ENCODE results near the gene ZNF488.

ZNF488 gene

DNA sequence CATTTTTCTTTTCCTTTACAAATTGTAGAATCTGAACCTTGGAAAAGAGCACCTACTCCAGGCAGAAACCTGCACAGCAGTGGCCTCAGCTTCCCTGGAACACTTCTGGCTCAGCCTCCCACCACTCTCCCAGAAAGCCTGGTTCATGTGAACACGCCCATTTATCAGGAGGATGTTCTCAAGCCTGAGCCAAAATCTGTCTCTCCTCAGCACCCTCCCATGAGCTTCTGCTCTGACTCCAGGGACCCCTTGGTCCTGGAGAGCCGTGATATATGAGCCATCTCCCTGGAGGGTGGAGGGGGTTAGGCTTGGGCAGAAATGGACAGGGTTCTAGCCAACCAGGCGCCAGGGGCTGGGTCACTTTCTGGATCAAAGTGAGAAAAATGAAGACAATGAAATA is 51.7 kb downstream of the ZNF488 start:
- DNase-seq = no peak

DNA sequence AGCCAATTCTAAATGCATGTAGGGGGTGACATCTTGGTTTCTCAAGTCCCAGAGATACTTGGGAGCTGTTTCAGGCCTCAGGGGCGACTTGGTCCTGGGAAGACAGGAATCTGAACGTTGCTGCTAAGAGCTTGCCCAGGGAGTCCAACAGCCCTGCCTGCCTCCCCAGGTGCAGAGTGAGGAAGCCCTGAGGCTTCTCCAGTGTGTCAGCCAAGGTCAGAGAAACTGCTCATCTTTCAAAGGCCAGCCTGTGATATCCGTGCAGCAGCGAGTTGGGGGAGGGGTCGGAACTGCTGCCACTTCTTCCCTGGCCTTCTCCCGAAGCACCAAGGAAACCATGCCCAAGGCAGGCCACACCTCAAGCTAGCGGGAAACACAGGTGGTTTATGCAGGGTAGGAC is 52.1 kb downstream of the ZNF488 start:
- DNase-seq = no peak

DNA sequence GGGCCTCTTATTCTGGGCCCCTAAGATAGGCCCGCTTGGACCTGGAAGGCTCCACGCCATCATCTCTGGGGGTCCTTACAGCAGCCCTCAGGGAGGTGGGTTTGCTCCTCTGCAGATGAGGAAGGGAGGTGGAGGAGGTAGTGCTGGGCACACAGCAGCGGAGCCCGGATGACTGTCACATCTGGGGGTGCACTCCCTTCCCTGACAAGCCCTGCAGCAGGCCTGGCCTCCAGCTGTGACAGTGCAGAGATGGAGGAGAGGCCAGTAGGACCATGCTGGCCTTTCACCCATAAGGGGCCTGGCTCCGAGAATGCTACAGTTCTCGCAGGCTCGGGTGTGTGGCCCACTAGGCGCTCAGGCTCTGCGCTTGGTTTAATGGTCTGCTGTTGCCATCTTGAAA is 52.6 kb downstream of the ZNF488 start:
- DNase-seq = no peak

DNA sequence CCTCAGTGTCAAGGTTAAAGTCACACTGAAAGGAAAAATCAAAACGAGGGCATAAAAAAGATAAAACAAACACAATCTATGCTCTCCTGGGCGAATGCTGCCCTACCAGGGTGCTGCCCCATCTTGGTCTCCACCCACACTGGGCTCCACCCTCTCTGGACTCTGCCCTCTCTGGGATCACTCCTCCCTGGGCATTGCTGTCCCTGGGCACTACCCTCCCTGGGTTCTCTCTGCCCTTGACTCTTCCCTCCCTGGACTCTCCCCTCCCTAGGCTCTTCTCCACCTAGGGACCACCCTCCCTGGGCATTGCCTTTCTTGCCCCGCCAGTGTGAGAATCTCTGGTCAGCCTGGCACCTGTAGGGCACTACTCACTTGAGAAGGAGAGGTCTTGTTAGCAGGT is 53.3 kb downstream of the ZNF488 start:
- DNase-seq = no peak

DNA sequence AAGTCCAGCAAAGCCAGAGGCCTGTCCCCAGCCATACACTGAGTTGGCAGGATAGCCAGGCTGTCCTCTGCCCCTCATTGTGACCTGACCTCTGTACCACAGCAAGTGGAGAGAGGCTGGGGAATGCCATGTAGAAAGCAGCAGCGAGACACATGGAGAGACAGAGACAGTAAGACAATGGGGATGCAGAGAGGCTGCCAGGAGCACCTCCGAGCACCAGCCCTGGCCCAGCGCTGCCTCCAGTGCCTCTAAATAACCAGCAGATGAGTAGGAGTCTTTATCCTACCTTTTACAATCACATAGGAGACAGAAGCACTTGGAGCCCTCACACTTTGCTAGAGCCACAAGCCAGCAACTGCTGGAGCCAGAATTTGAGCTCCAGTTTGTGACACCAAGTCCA is 53.7 kb downstream of the ZNF488 start:
- DNase-seq = no peak

DNA sequence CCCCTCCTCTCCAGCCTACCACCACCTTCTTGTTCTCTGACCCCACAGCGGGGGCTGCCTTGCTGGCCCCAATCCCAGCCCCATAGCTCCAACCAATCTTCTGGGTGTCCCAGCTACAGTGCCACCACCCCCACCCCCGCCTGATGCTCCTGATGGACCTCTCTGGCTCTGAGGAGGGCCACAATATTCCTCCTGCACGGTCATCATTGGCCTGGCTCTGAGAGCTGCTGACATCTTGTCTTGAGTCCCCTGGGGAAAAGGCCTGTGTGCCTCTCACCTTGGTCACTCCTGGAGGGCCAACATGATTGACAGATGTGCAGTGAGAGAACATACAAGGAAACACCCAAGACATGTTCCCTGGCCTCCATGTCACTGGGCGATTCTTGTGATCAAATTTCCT is 54.2 kb downstream of the ZNF488 start:
- no peak for DNase-seq

DNA sequence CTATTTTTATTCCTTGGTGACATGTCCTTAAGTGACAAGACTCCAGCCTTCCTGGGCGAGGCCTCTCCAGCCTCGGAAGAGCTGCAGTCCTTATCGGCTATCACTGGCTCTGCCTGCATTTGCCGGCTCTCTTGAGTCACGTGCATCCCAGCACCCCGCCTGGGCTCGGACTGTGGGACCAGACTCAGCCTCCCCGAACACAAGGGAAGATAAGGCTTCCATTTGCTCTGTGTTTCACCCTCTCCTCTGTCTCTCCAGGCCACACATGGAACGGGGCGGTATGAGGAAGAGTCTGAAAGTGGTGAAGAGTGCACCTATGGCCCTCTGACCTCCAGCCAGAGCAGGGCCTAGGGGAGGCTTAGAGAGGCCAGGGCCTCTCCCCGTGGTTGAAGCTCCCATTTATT is 57.2 kb downstream of the ZNF488 start:
- no peak for DNase-seq

DNA sequence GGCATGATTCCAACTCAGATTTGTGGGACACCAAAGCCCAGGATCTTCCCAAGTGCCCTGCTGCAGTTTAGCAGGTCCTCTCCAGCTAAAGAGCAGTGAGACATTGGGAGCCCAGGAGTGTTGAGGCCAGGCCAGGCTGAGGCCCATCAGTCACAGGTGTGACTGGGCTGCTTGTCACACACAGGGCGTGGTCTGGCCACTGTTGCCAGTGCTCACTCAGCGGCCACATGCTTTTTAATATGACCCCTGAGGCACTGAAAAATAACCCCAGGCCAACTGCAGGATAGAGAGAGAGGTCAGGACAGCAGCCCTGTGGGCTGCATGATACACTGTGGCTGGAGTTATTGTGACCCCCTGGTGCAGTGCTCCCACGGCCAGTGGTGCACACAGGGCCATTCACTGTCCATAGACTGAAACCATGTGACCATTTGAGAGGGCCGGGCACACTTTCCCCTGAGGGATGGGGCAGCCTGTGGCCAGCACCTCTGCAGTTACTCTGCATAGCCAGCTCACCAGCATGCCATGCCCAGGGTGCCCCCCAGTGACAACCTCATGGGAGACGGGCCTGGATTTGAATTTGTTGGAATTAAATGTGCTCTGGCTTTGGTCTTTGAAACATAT is 57.7 kb downstream of the ZNF488 start:
- no peak for DNase-seq

DNA sequence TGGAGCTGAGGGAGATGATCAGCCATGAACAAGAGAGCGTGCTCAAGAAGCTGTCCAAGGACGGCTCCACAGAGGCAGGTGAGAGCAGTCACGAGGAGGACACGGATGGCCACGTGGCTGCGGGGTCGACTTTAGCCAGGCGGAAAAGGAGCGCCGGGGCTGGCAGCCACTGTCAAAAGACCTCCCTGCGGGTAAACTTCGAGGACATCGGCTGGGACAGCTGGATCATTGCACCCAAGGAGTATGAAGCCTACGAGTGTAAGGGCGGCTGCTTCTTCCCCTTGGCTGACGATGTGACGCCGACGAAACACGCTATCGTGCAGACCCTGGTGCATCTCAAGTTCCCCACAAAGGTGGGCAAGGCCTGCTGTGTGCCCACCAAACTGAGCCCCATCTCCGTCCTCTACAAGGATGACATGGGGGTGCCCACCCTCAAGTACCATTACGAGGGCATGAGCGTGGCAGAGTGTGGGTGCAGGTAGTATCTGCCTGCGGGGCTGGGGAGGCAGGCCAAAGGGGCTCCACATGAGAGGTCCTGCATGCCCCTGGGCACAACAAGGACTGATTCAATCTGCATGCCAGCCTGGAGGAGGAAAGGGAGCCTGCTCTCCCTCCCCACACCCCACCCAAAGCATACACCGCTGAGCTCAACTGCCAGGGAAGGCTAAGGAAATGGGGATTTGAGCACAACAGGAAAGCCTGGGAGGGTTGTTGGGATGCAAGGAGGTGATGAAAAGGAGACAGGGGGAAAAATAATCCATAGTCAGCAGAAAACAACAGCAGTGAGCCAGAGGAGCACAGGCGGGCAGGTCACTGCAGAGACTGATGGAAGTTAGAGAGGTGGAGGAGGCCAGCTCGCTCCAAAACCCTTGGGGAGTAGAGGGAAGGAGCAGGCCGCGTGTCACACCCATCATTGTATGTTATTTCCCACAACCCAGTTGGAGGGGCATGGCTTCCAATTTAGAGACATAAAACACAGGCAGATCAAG is 58.5 kb downstream of the ZNF488 start:
- DNase-seq = no peak

DNA sequence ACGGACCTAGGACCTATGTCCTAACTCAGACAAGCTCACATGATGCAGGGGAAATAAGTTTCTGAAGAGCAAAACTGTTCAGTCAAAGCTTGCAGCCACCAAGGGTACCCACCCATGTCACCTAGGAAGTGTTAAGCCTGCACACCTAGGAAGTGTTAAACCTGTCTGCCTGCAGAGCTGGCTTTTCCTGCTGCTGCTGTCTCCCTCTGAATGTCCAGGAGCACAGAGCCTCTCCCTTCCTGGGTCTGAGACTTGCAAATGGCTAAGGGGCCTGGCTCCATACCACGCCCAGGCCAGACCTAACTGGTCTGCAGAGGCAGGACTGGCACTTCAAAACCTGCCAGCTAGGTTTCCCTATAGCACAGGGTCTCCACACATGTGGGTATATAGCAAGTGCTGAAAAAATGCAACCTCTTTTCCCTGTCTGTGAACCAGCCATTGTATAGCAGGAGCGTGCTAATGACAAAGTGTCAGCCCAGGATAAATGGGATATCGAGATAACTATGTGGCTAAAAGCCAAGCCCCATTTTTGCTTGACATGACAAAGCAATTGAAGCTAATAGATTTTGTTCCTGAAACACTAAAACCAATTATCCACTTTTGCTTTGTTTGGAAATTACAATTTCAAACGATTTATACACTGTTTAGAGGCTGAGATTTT is 60.3 kb downstream of the ZNF488 start:
- no peak for DNase-seq

DNA sequence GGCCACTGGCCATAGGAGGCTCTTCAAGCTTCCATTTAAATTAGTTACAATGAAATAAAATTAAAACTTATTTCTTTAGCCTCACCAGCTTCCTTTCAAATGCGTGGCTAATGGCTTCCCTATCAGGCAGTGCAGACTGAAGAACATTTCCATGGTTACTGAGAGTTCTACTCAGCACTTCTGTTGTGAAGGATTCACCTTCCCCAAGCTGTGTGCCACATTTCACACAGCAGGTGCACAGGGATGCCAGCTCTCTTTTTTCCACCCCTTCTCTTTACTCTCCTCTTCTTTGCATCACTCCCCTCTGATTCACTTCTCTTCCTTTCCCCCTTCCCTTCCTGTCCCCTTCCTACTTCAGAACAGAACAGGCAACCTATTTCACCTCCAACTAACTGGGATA is 61.0 kb downstream of the ZNF488 start:
- DNase-seq = peak in 3 of 56 donors; percentile 11 to 32 (median 13)

DNA sequence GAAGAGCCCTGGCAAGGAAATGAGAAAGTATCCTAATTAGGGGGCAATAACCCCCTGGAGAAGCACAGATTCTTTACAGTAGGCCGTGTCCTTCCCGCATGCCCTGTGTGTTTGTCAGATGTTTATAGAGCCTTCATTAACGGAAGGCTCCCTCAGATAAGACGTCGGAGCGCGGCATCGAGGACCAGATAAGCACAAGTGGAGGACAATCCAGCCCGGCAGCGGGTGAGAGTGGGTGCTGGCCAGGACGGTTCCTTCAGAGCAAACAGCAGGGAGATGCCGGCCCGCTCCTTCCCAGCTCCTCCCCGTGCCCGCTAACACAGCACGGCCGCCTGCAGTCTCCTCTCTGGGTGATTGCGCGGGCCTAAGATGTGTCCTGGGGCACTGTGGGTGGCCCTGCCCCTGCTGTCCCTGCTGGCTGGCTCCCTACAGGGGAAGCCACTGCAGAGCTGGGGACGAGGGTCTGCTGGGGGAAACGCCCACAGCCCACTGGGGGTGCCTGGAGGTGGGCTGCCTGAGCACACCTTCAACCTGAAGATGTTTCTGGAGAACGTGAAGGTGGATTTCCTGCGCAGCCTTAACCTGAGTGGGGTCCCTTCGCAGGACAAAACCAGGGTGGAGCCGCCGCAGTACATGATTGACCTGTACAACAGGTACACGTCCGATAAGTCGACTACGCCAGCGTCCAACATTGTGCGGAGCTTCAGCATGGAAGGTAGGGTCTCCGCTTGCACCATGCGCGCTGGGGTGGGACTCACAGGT is 61.6 kb downstream of the ZNF488 start, which contains the start of gene GDF2:
Gene GDF2, plus strand, starts transcription at position 155 of the 762 bp plus-strand sequence. Its CDS starts 215 bp downstream, at position 370.
- no peak for DNase-seq

DNA sequence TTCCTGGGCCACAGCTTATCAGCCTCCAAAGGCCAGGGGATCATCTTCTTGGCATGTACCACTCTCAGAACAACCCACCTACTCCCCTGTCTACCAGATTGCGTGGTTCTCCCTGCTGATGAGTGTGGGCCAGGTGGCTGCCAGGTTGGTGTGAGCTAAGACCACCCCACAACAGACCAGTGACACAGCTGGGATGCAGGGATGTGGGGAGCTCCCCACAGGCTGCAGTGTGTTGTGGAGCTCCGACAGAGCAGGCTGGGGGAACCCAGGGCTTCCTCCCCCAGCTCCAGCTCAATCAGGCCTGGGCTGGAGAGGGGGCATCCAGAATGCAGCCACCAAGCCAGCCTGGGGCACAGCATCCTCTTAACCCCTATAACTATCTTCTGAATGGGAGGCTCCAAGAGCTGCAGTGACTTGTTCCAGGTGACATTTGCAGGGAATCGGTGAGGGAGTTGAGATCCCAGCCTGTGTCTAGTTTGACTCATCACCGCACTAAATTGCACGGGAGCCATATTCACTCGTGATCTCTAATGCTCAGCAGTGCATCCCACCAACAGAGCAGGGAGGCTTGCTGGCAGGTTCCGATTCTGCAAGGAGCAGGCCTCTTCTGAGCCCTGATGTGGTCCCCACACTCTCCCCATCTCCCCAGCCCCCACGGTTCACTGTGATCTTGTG is 62.4 kb downstream of the ZNF488 start:
- peak in 5 of 56 donors; percentile 7 to 26 (median 23) for DNase-seq

DNA sequence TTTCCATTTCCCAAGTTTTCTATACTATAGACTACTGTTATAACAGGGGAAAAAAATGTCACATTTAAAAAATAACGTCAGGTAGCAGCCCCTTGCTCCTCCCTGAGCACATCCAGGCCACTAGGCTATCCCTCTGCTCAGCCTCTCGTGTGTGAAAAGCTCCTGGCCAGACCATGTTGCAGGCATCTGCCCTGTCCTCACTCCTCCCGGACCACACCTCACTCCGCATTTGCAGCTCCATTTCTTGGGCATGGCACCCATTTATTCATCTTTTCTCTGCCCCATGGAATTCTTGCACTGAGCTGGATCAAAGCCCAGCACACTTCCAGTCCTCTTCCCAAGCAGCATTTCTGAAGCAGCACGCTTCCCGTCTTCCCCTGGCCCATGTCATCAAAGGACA is 63.3 kb downstream of the ZNF488 start:
- no peak for DNase-seq

DNA sequence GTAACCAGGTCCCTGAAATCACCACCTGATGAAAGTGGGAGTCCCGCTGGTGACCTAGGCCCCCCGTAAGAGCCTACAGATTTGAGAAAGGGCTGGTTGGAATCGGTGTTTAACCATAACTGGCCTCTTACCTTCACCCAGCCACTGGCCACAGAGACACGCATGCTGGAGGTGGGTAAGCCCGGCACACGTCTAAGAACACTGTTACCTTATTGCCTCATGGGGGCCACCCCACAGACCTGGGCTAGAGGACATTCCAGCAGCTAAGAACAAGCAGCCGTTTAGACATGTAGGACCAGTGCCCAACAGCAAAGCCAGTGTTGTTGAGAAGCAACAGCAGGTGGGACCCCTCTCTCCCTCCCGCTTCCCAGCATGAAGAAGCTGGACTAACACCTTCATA is 64.3 kb downstream of the ZNF488 start:
- no peak for DNase-seq

DNA sequence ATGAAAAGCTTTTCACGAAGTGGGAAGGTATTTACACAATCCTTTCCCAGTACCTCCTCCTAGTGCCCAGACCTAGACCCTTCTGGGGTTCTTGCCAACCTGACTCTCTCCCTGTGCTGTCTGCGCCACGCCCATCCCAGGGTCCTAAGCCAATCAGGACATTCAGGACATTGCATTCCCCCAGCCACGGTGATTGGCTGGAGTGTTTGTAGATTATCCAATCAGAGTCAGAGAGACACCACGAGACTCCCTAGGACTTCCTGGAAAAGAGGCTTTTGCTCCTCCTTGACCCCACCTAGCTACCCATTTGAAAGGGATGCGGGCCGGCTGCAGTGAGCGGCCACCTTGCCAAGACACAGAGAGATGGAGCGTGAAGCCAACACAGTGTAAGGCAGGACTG is 65.4 kb downstream of the ZNF488 start:
- DNase-seq = no peak

DNA sequence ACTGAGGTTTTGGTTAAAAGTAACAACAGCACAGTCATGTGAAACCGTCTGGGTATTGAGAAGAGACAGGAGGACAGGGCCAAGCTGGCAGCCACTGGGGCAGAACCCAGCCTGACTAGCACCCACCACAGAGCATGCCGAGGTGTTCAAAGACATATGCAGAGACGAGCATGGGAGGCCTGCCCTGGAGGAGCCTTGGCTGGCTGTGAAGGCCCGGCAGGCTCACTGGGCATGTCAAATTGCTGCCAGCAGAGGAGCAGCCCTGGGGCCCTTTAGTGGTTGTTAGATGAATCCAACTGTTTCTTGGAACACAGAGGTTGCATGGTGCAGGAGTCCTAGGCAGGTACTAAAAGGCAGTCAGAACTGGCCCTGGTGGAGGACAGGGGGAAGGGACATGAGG is 66.8 kb downstream of the ZNF488 start:
- DNase-seq = no peak

DNA sequence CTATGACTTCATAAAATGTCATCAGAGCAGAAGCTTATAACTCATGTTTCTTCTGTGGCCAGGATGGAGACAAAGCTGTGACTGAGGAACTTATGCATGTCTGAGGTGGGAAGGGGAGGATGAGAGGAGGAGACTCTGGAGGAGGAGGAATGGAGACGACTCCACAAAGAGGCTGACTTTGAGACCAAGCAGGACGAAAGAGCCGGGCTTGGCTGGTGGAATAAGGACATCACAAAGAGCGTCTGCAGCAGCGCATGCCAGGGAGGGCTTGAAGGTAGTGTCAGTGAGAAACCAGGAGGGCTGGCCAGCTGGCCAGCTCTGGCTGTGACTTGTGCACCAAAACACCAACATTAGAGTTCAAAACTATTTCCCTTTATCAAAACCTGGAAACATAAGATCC is 68.0 kb downstream of the ZNF488 start:
- no peak for DNase-seq

Measured in nucleus accumbens (tissue), 56 donors.